ENCODE measurements around the gene PDE6A. TPM values are rescaled to one million over a fixed set of nuclear protein-coding genes. Genes with fewer than 3 reads are reported as not detected.
"Not testable (repeated sequence)": the region's sequence is repeated elsewhere in the genome, so short reads cannot be mapped to it uniquely, and the experiment has no call there.

Gene PDE6A
- total RNA-seq, 1 donor from 2014 or later: not detected

- DNase-seq: no peak
Observed at GRCh38 chr5:149894237-149894636, 50.4 kb downstream of the PDE6A start.

- DNase-seq: no peak
Observed at GRCh38 chr5:149893403-149893931, 51.1 kb downstream of the PDE6A start.

- no peak for DNase-seq
Observed at GRCh38 chr5:149892594-149892993, 52.0 kb downstream of the PDE6A start.

DNA sequence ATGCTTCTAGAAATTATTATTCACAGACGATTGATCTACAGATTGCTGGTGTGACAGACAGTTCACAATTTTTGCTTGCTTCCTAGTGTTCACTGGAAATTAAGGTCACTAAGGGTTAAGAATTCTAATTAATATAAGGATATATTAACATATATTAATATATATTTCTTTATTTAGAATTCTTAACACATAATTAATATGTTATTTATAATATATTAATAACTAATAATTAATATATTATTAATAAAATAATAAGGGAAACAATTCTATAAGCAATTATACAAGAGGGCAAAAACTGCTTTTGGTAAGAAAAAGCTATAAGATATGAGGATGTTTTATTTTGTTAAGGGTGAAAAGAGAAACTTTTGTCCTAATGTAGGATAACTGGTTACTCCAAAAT is 56.3 kb downstream of the PDE6A start:
- no peak for DNase-seq

DNA sequence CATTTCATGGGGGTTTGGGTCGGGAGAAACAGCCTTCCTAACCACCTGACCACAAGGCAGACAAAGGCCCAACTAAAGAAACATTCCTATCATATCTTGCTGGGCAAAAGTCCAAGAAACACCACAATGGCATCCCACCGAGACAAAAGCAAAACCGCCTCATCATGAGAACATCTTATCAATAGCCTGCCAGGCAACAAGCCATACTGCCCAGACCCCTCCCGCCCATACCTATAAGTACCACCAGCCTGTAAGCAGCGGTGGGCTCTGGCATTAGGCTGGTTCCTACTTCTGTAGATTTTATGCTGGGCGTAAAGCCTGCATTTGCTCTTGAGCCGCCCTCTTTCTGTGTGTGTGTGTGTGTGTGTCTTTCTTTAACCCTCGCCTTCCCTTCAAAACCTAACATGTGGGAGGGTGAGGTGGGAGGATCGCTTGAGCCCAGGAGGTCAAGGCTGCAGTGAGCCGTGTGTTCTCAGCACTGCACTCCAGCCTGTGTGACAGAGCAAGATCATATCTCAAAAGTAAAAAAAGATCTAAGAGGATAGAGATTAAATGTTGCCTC is 56.9 kb downstream of the PDE6A start:
- DNase-seq: no peak

DNA sequence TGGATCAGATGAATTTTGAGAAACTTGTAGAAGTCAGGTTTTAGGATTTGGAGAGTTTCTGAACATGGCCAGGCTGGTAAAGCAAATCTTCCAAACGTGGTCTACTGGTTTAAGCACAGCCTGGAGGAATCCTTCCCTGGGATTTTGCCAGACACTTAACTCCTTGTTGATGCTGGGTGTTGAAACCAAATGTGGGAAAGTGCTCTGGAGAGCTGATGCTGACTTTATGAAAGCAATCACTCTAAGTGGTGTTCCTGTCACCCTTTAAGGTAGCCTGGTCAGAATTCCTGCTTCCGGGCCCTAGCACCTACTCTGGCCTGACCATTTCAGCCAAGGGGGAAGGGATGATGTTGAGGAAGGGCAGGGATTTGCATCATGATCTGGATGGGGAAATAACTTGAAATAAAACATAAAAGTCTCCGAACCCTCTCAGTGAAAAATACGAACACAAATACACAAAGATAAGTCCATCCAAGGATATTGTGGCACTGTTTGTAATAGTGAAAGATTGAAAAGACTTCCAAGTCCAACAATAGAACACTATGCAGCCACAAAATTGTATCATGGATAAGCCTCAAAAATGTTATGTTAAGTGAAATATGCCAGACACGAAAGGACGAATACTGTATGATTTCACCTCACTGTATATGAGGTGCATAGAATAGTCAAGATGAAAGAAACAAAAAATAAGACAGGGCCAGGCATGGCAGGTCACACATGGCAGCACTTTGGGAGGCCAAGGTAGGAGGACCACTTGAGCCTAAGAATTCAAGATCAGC is 57.7 kb downstream of the PDE6A start:
- no peak for DNase-seq

DNA sequence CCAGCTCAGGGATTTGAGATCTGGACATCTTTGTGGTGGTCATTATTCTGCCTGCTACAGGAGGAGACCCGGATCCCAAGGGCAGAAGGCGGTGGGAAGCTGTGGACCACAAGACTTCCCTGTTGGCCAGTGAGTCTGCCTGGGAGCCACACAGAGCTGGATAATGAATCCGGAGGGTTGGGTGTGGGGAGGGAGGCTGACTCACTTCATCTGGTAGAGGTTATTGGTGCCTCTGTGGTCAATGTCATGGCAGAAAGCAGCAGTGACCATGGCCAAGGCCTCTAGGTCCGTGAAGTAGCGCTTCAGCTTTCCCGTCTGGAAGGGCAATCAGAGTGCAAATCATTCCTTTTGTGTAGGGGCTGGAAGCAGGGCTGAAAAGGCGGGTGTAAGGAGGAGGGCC is 58.5 kb downstream of the PDE6A start:
- DNase-seq: no peak

DNA sequence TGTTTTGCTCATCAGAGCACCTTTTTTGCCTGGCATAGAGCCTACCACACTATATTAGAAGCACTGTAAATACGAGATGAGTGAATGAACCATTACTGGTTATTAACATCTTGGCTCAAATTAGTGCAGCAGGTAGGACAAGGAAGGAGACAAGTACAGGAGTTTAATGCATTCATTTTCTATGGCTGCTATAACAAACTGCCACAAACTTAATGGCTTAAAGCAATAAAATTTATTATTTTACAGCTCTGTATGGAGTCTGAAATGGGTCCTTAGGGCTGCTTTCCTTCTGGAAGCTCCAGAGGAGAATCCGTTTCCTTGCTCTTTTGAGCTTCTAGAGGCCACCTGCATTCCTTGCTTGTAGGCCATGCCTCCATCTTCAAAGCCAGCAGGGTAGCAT is 59.1 kb downstream of the PDE6A start:
- no peak for DNase-seq

DNA sequence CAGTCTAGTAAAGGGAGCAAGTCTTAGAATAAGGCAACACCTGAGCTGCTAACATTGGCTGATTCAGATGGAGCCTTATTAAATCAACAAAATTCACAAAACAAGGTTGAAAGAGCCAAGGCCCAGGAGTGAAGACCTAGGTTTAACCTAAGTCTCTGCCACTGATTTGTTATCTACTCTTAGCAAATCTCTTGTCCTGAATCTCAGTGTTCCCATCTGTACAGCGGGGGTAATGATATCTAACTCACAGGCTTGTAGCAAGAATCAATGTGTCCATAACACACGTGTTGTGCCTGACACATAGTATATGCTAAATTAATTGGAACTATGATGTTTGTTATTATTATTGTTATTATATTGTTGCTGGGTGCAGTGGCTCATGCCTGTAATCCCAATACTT is 61.0 kb downstream of the PDE6A start:
- DNase-seq: no peak

GRCh38 chr5:149882633-149883032 is 62.0 kb downstream of the PDE6A start:
- DNase-seq: not testable (repeated sequence)

GRCh38 chr5:149881874-149882273 is 62.7 kb downstream of the PDE6A start:
- no peak for DNase-seq

GRCh38 chr5:149881069-149881622 is 63.4 kb downstream of the PDE6A start:
- no peak for DNase-seq

- DNase-seq: not testable (repeated sequence)
Observed at GRCh38 chr5:149879593-149879992, 65.0 kb downstream of the PDE6A start.

DNA sequence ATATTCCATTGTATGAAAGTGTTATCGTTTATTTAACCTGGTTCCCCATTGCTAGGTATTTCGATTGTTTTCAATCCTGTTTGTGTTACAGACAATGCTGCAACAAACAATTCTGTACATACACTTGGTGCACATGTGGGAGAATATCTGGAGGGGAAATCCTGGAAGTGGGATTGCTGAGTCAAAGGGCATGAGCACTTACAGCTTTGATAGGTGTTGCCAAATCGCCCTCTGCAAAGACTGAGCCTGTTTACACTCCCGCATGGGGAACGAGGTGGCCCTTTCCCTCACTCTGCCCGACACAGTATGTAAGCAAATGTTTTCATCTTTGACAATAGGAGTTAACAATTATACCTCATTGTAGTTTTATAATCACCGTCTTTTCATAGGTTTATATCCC is 66.2 kb downstream of the PDE6A start:
- DNase-seq: peak; percentile 2

- no peak for DNase-seq
Observed at GRCh38 chr5:149873896-149874295, 70.7 kb downstream of the PDE6A start.

GRCh38 chr5:149872351-149873040 is 72.1 kb downstream of the PDE6A start:
- no peak for DNase-seq

- DNase-seq: no peak
Observed at GRCh38 chr5:149871471-149871870, 73.1 kb downstream of the PDE6A start.

DNA sequence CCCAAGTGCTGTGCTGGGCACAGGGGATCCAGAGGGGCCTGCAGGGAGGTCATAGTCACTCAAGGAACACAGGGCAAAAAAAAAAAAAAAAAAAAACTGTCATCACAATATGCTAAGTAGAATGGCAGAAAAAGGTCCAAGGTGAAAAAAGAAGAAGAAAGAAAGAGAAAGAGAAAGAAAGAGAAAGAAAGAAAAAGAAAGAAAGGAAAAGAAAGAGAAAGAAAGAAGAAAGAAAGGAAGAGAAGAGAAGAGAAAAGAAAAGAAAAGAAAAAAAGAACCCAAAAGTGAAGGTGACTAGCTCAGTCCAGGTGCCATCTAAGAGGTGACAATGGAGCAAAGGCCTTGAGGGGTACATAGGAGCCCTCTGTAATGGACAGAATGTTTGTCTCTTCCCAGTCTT is 73.9 kb downstream of the PDE6A start:
- no peak for DNase-seq

DNA sequence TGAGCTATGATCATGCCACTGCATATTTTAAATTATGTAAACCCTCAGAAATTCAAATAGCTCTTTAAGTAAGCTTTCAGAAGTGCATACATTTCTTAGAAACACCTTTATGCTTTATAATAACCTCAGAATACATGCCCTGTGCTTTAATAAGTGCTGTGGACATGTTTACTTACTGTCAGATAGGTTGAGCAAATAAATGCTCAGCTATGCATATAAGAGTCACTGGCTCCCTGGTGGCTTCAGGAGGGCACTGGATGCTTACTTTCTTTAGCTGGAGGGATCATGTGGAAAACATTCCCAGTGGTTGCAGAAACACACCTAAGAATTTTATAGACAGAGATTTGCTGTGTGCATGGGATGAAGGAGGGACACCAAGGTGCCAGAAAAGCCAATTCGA is 74.4 kb downstream of the PDE6A start:
- DNase-seq: no peak

DNA sequence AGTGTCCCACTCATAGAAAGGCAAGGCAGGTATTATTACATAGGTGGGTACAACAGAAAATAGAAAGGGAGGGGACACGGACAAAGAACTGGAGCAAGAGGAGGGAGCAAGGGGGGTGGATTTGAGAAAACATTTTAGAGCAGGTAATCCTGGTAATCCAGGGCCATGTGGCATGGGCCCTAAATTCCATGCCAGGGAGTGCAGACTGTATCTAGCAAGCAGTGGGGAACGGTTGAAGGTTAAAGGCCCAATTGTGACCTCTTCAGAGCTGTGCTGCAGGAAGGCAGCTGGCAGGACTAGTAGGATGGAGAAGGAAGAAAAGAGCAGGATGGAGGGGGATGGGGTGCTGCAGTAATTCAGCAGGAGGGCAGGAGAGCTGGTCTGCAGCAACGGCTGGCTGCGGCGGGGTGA is 75.2 kb downstream of the PDE6A start:
- DNase-seq: no peak

GRCh38 chr5:149865746-149866145 is 78.8 kb downstream of the PDE6A start:
- no peak for DNase-seq

DNA sequence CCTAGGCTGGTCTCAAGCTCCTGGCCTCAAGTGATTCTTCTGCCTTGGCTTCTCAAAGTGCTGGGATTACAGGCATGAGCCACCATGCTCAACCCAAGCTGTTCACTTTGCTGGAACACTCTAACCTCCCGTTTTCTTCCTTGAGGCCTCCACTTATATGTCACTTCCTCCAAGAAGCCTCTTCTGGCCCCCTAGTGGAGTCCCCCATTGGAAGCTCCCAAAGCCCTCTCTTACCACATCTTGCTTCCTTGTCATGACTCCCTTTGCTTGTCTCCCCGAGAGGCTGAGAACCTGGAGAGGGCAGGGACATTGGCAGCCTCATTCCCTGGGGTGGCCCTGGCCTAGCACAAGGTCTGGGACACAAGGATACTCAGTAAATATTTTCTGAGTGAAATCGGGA is 80.8 kb downstream of the PDE6A start:
- no peak for DNase-seq

- no peak for DNase-seq
Observed at GRCh38 chr5:149863176-149863575, 81.4 kb downstream of the PDE6A start.

Data from skin of body (tissue), 2 donors.